OCI-M1 (cell line): ENCODE results near the gene HAVCR1.
"Not testable (repeated sequence)": the region's sequence is repeated elsewhere in the genome, so short reads cannot be mapped to it uniquely, and the experiment has no call there.

Experiments
- DNase-seq: peaks from one replicate; lab custom pipeline; 2025; lab: John Stamatoyannopoulos, UW

Gene HAVCR1

DNA sequence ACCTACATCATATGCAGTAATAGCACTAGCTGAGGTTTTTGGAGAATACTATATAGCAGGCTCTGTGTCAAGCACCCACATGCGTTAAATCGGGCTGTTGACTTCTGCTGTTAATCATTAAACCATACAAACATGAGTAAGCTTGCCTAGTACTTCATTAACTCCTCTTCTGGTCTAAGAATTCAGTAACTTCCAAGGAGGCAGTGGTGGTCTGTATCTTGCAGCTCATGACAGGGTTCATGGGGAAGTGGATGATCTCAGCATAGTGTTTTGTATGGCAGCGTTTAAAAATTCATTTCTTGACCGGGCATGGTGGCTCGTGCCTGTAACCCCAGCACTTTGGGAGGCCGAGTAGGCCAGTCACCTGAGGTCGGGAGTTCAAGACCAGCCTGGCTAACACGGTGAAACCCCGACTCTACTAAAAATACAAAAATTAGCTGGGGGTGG lies at the start of gene HAVCR1:
Gene HAVCR1, minus strand, starts transcription at position 24 of the 447 bp plus-strand sequence. CDS start 1,173 bp downstream, outside the sequence.
- no peak for DNase-seq

DNA sequence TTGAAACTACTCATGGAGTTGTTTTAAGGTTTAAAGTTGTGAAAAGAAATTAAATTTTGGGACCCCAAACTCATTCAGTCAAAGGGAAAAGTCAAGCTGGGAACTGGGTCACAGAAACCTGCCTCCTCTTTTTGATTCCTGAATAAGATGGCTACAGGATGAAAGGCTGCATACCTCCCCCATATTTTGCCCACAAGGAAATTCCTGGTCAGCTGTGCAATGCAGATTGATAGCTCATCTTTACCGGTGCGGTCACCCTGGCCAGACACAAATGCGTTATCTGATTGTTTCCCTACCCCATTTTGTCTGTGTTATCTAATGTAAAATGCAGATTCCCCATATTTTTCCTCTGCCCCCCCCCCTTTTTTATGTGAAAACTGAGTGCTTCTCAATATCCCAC lies 48.6 kb upstream of the HAVCR1 start:
- DNase-seq: peak; percentile 35

DNA sequence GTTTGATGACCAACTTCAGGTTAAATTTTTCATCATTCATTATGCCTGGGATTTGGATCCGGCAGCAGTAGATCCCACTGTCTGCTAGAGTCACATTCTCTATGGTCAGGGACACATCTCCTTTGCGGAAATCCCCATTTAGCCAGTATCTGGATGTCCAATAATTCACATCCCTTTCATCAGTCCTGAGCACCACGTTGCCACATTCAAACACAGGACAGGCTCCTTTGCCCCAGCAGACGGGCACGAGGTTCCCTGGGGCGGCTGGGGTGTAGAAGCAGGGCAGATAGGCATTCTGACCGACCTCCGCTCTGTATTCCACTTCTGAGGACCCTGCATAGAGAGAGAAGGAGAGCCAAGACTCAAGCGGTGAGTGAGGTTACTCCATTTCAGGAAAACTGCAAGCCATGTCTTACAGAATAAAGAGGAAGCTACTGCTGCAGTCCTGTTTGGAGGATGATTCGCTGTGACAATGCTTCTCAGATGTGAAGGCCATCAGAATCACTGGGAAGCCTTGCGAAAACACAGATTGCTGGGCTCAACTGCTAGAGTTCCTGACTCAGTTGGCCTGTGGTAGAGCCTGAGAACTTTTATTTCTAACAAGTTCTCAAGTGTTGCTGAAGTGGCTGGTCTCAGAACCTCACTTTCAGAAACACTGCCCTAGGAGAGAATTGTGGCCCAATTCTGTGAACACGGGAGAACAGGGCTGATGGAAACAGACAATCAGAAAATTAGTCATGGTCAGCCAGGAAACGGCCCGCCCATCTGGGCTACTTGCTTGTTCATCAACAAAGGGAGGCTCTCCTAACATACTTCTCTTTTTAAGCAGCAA lies 47.9 kb upstream of the HAVCR1 start:
- peak; percentile 45 for DNase-seq

DNA sequence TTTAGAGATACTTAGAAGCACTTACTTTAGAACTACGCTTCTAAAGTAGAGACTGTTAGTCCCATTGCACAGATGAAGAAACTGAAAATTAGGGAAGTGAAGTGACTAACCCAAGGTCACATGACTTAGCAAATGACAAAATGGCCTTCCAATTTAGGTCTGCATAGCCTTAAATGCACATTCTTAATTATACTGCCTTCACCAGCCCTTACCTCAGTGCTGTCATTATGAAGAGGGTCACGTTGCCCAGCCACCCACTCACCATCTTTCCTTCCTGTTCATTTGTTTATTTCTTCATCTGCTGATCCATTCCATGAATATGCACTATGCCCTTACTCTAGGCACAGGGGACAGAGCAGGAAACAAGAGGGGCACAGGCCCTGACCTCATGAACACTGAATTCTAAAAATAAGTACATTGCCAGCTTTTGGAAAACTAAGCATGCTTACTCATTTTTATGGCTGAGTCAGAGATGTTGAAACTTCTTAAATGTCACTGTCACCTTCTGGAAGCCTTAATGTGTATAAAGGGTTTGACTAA lies 41.3 kb upstream of the HAVCR1 start:
- DNase-seq: peak; percentile 18

DNA sequence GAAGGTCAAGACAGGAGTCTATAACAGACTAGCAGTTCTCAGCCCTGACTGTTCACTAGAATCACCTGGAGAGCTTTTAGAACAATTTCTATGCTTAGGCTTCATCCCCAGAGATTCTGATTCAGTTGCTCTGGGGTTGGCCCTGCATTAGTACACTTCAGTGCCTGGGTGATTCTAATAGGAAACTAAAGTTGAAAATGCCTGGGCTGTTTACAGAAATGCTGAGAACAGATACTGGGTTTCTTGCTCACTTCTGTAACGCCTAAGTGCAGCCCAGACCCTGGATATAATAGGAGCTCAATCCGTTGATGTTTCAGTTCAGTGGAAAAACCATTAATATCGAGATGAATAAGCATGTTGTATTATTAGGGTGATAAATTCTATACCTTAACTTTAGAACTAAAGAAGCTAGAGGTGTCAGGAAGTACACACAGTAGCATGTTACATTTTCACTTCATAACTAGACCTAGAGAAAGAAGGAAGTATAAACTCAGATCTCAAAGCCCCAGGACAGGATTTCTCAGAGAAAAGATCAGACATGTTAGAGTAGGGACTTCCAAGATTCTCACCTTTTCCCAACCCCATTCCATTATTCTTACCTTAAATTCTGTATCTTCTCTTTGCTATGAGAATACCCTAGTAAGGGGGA lies 29.6 kb upstream of the HAVCR1 start:
- DNase-seq: no peak

DNA sequence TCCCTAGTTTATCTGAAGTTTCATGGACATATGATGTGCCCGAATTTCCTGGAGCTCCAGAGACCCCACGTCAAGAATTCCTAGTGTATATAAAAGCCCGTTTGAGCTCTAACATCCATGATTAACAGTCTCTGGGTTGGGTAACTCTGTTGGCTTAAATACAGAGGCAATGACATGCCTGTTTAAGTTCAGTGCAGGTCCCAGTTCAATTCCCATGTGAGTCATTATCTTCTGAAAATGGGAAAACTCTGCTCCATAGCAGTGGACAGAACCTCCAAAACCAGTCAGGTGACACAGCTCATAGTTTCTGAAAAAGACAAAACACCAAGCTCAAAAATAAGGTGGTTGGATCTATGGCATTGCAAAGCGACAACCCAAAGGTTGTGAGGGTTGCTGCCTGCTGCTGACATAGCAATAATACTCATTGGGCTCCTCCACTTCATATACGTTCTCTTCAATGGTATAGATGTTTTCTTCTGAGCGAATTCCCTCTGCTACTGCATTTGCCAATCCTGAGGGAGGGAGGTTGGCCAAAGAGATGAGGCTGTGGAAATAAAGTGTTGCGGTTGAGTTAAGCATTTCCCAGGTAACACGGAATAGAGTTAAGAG lies 27.9 kb upstream of the HAVCR1 start:
- no peak for DNase-seq

DNA sequence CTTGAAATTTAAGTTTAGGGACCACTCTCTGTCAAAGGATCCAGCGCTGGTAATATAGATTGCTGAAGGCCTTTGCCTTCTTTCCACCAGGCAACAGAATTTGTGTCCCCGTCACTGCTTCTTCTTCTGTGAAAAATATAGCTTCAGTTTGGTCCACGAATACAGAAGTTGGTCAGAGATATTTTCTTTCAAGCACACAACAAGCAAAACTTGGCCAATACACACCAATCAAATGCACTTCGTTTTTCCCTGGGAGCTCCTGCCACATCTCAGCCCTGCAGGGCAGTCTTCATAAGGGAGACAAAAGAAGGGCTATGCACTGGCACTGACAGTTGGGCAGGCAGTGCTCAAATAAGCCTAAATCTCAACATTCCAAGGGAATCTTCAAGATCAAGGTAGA lies 27.0 kb upstream of the HAVCR1 start:
- DNase-seq: no peak

DNA sequence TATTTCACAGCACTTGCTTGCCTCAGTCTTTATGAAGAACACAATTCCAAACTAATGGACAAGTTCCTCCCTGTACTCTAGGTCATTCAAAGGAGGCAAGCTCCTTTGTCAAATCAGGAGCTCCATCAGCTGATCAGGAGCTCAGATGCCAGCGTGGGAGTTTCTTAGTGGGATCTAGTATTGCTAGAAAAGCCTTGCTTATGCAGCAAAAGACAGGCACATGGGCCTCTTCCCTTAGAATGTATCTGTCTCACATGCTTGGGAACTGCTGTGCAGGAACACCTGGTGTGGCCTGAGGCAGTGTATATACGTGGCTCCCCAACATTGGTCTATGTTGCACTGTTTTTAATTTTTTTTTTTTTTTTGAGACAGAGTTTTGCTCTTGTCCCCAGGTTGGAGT lies 21.4 kb upstream of the HAVCR1 start:
- no peak for DNase-seq

DNA sequence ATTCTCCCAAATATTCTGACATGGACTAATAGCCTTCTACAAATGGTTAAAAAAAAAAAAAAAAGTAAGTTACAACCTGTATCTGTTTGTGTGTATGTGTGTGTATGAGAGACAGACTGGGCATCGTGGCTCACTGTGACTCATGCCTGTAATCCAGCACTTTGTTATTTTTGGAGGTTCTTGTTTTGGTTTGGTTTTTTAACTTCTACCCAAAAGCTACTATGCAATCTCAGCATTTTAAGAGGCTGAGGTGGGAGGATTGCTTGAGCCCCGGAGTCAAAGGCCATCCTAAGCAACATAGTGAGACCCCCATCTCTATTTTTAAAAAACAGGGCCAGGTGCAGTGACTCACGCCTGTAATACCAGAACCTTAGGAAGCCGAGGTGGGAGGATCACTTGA lies 17.6 kb upstream of the HAVCR1 start:
- DNase-seq: no peak

DNA sequence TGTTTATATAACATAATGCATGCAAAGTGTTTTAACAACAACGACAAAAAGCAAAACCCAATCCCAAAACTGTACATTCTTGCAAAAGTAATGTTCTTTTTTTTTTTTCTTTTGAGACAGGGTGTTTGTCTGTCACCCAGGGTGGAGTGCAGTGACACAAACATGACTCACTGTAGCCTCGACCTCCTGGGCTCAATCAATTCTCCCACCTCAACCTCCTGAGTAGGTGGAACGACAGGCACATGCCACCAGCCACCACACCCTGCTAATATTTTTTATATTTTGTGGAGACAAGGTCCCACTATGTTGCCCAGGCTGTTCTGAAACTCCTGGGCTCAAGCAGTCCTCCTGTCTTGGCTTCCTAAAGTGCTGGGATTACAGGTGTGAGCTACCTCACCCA lies 13.6 kb upstream of the HAVCR1 start:
- no peak for DNase-seq

DNA sequence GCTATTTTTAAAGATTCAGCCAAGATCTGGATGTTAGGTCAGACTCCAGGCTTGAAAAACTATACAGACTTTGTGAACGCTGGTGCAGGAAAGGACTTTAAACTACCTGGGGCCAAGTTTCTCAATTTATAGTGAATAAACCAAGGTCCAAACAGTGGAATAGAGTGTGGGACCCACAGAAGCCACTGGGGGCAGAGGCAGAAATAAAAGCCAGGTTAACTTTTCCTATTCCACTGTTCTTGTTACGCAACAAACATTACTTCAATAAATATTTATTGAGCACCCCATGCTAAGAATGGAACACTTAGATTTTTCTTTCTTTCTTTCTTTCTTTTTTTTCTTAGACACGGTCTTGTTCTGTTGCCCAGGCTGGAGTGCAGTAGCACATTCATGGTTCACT lies 11.0 kb upstream of the HAVCR1 start:
- DNase-seq: no peak

DNA sequence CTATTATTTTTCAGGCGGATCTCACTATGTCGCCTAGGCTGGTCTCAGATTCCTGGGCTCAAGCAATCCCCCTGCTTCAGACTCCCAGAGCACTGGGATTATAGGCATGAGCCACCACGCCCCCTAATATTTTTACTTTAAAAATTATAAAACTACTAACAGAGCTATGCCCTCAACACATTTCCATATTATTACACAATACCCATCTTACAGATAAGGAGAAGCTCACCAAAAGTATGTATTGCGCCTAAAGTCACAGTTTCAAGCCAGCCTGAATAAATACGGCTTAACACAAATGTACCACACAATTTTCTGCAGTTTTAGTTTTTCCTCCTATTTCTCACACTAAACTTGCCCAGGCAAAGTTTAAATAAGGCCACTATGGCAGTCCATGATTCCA lies 9.9 kb upstream of the HAVCR1 start:
- no peak for DNase-seq

DNA sequence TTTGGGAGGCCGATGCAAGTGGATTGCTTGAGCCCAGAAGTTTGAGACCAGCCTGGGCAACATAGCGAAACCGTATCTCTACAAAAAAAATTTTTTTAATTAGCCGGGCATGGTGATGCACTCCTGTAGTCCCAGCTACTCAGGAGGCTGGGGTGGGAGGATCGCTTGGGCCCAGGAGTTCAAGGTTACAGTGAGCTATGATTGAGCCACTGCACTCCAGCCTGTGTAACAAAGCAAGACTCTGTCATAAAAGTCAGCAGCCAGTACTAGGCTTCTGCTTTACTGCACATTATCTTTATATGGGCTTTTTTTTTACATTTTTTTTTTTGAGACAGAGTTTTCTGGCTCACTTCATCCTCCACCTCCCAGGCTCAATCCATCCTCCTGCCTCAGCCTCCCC lies 9.4 kb upstream of the HAVCR1 start:
- DNase-seq: no peak

DNA sequence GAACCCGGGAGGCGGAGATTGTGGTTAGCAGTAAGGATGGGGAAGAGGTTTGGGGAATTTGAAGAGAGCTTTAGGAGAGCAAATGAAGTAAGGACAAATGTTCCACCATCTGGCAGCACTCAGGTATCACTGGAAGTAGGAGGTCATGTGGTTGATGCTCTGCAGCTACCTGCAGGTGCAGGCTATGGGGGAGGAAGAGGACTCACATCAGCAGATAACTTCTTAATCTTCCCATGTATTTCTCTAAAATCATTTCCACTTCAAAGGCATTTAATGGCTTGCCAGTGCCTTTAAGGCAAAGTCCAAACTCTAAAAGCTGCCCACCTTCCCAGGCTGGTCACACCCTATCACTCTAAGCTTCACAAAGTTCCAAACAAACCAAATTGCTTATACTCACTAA lies 8.1 kb upstream of the HAVCR1 start:
- DNase-seq: no peak

DNA sequence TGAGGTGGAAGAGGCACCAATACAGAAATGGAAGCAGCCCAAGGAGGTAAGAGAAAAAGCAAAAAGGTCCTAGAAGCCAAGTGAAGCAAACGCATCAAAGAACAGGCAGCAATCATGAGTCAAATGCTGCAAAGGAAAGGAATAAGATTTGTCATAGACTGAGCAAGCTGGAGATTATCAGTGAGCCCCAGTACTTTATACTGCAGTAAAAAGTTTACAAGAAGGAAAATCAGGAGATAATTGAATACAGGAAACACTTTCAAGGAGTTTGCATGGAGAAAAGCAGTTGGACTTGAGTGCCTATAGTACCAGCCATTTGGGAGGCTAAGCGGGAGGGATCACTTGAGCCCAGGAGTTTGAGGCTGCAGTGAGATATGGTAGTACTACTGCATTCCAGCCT lies 7.2 kb upstream of the HAVCR1 start:
- DNase-seq: no peak

DNA sequence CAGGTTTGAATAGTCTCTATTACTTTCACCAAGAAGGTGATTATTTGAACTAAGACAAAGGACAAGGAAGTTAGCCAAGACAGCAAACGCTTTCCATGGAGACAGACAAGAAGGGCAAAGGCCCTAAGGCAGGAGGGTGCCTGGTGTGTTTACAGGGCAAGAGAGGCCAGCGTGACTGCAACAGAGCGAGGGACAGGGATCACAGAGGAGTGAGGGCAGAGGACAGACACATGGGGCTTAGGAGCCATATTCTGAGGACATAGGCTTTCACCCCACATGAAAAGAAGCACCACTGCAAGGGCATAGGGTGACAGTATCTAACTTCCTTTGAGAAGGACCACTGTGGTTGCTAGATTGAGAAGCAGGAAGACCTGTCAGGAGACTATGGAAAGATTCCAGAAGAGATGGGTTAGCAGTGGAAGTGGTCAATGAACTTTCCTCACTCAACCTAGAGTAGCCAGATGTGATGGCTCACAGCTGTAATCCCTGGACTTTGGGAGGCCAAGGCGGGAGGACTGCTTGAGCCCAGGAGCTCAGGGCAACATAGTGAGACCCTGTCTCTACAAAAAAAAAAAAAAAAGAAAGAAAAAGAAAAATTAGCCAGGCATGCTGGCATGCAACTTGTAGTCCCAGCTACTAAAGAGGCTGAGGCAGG lies 5.0 kb upstream of the HAVCR1 start:
- DNase-seq: no peak

DNA sequence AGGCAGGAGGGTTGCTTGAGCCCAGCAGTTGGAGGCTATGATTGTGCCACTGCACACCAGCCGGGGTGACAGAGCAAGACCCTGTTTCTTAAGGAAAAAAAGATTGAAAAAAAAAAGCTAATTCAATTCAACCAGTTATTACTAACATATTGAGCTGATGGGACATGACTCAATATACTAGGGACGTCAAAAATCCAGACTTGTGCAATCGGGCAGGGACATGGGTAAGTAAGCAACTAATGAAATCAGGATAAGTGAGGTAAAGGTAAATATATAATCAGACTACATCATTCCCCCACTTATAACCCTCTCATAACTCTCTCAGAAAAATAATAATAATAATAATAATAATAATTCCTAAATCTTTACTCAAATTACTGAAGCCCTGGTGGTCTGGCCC lies 975 bp upstream of the HAVCR1 start:
- no peak for DNase-seq

DNA sequence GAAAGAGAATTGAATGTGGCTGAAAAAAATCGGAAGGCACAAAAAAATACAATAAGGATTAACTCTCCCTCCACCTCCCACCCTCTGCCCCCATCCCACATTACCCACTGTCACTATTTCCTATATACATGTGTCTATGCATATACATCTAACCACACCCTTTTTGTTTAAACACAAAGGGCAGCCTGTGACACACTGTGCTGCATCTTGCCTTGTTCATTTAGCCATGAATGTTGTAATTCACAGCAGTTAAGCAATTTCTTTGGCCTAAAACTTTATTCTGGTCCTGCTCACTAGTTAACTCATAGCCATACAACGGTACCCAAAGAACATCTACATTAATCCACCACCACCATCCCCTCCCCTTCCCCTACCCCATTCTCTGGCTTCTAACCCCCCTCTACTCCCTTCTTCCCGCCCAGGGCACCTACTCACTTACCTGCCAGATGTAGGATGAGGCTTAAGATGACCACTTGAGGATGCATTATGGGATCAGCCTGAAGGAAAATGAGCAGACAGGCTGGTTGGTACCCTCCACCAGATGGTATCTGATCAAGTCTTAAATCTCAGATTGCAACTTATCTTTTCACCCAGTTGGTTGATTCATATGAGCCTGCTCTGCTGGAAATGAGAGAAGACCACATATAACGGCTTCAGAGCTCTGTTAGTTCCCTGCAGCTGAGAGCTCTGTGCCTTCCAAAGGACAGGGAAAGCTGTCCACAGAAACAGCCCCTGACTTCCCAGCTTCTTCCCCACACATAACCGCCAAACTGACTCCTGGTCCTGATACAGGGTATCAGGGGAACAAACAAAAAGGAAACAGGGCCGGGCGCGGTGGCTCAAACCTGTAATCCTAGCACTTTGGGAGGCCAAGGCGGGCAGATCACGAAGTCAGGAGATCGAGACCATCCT lies 1.2 kb downstream of the HAVCR1 start:
- DNase-seq: no peak

DNA sequence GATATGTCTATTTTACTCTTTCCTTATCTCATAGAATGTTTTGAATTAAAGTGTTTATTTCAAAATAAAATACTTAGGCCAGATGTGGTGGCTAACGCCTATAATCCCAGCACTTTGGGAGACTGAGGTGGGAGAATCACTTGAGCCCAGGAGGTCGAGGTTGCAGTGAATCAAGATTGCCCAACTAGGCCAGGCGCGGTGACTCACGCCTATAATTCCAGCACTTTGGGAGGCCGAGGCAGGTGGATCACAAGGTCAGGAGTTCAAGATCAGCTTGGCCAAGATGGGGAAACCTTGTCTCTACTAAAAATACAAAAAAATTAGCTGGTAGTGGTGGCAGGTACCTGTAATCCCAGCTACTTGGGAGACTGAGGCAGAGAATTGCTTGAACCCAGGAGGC lies 2.1 kb downstream of the HAVCR1 start:
- DNase-seq: not testable (repeated sequence)

DNA sequence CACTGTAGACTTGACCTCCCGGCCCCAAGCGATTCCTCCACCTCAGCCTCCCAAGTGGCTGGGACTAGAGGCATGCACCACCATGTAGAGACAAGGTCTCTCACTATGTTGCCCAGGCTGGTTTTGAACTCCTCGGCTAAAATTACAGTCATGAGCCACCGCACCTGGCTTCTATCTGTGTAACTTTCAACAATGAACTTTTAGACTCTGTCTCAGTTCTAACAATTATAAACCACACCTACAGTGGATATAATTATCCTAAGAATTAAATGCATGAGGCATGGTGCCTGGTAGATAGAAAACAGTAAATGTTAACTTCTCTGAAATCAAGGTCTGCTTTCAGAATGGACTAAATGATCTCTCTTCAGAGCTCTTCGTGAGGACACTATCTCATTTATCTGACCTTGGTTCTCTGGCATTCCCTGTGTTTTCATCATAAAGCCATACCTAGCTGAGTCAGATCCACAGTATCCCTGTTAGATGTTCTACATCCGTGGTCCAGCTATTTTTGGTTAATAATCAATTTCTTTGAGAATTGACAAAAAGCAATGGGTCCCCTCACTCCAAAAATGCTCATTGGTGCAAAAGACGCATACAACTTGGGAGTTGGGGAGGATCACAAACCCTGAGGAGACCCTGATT lies 7.2 kb downstream of the HAVCR1 start:
- DNase-seq: no peak

DNA sequence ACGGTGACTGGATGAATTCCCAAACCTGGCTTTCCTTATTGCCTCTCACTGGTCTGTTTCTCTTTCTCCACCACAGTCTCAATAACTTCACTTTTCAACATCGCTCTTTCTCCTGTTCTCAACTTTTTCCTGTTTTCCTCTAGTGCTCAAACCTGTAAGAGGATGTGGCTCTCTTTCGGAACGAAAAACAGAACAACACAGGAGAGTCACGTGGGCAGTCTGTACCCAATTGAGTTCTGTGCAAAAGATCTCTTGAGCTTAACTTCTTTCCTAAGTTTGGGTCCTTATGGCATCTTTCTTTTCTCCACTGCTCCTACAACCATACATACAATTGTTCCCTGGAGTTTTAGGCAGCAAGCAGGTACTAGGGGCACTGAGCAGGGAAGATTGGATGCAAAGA lies 8.9 kb downstream of the HAVCR1 start:
- DNase-seq: no peak
